ENCODE data around the gene CXXC1.

- TF ChIP-seq CTCF (IDR thresholded peaks at IDR 0.05; ENCODE audit: insufficient read depth, low read length, poor library complexity, severe bottlenecking) (no peak), EZH2phosphoT487 (conservative IDR thresholded peaks at IDR 0.05; ENCODE audit: low read length) (no peak)
These were observed 20.4 kb upstream of the CXXC1 start for GRCh38 chr18:50307738-50308470.

Measured in SU-DHL-6 (cell line).